ENCODE data around the gene ZFHX3.

DNA sequence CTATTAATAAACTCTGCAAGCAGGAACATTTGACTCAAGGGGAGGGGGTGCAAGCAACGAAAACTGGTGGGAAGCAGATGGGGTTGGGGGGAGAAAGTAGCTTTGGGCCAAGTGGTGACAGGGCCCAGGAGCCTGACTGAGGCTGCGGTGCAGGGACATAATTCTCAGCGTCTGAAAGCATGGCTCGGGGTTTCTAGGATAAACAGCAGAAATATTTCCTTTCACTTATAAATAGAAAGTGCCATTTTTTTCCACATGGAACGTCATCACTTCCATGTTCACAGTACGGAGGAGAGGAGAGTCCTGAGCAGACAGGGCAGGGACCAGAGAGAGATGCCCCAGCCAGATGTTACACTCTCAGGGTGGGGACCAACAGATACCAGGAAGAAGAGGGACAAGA is 197.1 kb downstream of the ZFHX3 start:
- TF ChIP-seq, protein P1, sequence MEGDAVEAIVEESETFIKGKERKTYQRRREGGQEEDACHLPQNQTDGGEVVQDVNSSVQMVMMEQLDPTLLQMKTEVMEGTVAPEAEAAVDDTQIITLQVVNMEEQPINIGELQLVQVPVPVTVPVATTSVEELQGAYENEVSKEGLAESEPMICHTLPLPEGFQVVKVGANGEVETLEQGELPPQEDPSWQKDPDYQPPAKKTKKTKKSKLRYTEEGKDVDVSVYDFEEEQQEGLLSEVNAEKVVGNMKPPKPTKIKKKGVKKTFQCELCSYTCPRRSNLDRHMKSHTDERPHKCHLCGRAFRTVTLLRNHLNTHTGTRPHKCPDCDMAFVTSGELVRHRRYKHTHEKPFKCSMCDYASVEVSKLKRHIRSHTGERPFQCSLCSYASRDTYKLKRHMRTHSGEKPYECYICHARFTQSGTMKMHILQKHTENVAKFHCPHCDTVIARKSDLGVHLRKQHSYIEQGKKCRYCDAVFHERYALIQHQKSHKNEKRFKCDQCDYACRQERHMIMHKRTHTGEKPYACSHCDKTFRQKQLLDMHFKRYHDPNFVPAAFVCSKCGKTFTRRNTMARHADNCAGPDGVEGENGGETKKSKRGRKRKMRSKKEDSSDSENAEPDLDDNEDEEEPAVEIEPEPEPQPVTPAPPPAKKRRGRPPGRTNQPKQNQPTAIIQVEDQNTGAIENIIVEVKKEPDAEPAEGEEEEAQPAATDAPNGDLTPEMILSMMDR (optimal IDR thresholded peaks at IDR 0.05 in 1 of 3, IDR thresholded peaks at IDR 0.05 in 1 of 3, conservative IDR thresholded peaks at IDR 0.05 in 1 of 3; ENCODE audit: extremely low read depth in 1 of 3, insufficient read depth in 2 of 3, low read length in 3 of 3), result no peak
- TF ChIP-seq EZH2 (IDR thresholded peaks at IDR 0.05; ENCODE audit: low read length), result no peak
